ENCODE data around the gene LSM8.
A peak's percentile ranks its signal among the peaks of the same experiment; 100 is the strongest.

The LSM8 gene

GRCh38 chr7:118153551-118154177 is 30.3 kb upstream of the LSM8 start:
- peak; percentile 57; the same call in 2 of the 3 replicates for ATAC-seq
- no peak for TF ChIP-seq ZC3H10 (CRISPR knock-in tag; IDR thresholded peaks at IDR 0.05)
- no peak for TF ChIP-seq PPARA (CRISPR knock-in tag; IDR thresholded peaks at IDR 0.05; ENCODE audit: borderline replicate concordance)
- TF ChIP-seq OSR1 (CRISPR knock-in tag; IDR thresholded peaks at IDR 0.05) = no peak
- TF ChIP-seq, protein P1, sequence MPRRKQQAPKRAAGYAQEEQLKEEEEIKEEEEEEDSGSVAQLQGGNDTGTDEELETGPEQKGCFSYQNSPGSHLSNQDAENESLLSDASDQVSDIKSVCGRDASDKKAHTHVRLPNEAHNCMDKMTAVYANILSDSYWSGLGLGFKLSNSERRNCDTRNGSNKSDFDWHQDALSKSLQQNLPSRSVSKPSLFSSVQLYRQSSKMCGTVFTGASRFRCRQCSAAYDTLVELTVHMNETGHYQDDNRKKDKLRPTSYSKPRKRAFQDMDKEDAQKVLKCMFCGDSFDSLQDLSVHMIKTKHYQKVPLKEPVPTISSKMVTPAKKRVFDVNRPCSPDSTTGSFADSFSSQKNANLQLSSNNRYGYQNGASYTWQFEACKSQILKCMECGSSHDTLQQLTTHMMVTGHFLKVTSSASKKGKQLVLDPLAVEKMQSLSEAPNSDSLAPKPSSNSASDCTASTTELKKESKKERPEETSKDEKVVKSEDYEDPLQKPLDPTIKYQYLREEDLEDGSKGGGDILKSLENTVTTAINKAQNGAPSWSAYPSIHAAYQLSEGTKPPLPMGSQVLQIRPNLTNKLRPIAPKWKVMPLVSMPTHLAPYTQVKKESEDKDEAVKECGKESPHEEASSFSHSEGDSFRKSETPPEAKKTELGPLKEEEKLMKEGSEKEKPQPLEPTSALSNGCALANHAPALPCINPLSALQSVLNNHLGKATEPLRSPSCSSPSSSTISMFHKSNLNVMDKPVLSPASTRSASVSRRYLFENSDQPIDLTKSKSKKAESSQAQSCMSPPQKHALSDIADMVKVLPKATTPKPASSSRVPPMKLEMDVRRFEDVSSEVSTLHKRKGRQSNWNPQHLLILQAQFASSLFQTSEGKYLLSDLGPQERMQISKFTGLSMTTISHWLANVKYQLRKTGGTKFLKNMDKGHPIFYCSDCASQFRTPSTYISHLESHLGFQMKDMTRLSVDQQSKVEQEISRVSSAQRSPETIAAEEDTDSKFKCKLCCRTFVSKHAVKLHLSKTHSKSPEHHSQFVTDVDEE (CRISPR knock-in tag; IDR thresholded peaks at IDR 0.05) = no peak
- no peak for TF ChIP-seq TOX (CRISPR knock-in tag; IDR thresholded peaks at IDR 0.05; ENCODE audit: borderline replicate concordance)
- TF ChIP-seq PATZ1 (CRISPR knock-in tag; IDR thresholded peaks at IDR 0.05; ENCODE audit: borderline replicate concordance) = no peak
- no peak for TF ChIP-seq TCF4 (CRISPR knock-in tag; IDR thresholded peaks at IDR 0.05; ENCODE audit: borderline replicate concordance)
- TF ChIP-seq, protein P2, sequence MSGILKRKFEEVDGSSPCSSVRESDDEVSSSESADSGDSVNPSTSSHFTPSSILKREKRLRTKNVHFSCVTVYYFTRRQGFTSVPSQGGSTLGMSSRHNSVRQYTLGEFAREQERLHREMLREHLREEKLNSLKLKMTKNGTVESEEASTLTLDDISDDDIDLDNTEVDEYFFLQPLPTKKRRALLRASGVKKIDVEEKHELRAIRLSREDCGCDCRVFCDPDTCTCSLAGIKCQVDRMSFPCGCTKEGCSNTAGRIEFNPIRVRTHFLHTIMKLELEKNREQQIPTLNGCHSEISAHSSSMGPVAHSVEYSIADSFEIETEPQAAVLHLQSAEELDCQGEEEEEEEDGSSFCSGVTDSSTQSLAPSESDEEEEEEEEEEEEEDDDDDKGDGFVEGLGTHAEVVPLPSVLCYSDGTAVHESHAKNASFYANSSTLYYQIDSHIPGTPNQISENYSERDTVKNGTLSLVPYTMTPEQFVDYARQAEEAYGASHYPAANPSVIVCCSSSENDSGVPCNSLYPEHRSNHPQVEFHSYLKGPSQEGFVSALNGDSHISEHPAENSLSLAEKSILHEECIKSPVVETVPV (CRISPR knock-in tag; IDR thresholded peaks at IDR 0.05) = no peak
- TF ChIP-seq ZNF70 (CRISPR knock-in tag; IDR thresholded peaks at IDR 0.05) = no peak
- TF ChIP-seq ZNF565 (CRISPR knock-in tag; conservative IDR thresholded peaks at IDR 0.05; ENCODE audit: low read depth) = no peak
- no peak for TF ChIP-seq CSDC2 (CRISPR knock-in tag; IDR thresholded peaks at IDR 0.05)
- TF ChIP-seq GLIS3 (CRISPR knock-in tag; IDR thresholded peaks at IDR 0.05) = no peak

GRCh38 chr7:118158766-118159165 is 25.2 kb upstream of the LSM8 start:
- ATAC-seq = no peak
- TF ChIP-seq ARNTL (CRISPR knock-in tag; IDR thresholded peaks at IDR 0.05; ENCODE audit: borderline replicate concordance, low read depth) = no peak
- TF ChIP-seq ZFP3 (CRISPR knock-in tag; IDR thresholded peaks at IDR 0.05) = no peak

- peak; percentile 61 for ATAC-seq
- TF ChIP-seq ZC3H10 (CRISPR knock-in tag; IDR thresholded peaks at IDR 0.05) = no peak
Observed at GRCh38 chr7:118169146-118169545, 14.8 kb upstream of the LSM8 start.

DNA sequence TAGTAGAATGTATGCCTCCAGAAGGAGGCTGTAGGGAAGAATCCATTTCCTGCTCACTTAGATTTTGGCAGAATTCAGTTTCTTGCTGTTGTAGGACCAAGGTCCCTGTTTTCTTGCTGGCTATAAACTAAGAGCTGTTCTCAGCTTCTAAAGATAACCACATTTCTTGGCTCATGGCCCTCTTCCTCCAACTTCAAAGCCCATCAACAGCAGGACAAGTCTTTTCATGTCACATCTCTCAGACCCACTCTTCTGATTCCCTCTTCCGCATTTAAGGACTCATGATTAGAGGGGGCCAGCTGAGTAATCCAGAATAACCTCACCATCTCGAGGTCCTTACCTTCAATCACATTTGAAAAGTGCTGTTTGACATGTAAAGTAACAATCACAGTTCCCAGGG is 8.2 kb upstream of the LSM8 start:
- TF ChIP-seq, protein P3, sequence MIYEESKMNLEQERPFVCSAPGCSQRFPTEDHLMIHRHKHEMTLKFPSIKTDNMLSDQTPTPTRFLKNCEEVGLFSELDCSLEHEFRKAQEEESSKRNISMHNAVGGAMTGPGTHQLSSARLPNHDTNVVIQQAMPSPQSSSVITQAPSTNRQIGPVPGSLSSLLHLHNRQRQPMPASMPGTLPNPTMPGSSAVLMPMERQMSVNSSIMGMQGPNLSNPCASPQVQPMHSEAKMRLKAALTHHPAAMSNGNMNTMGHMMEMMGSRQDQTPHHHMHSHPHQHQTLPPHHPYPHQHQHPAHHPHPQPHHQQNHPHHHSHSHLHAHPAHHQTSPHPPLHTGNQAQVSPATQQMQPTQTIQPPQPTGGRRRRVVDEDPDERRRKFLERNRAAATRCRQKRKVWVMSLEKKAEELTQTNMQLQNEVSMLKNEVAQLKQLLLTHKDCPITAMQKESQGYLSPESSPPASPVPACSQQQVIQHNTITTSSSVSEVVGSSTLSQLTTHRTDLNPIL (CRISPR knock-in tag; IDR thresholded peaks at IDR 0.05; ENCODE audit: low read depth) = no peak
- TF ChIP-seq CSDC2 (CRISPR knock-in tag; IDR thresholded peaks at IDR 0.05) (no peak), ZFP3 (CRISPR knock-in tag; IDR thresholded peaks at IDR 0.05) (no peak), ZNF70 (CRISPR knock-in tag; IDR thresholded peaks at IDR 0.05) (no peak), ISL1 (CRISPR knock-in tag; IDR thresholded peaks at IDR 0.05) (no peak), SNAI2 (CRISPR knock-in tag; IDR thresholded peaks at IDR 0.05) (no peak), TOX (CRISPR knock-in tag; IDR thresholded peaks at IDR 0.05; ENCODE audit: borderline replicate concordance) (no peak), POU6F1 (CRISPR knock-in tag; IDR thresholded peaks at IDR 0.05; ENCODE audit: borderline replicate concordance, low read depth) (no peak), OSR1 (CRISPR knock-in tag; IDR thresholded peaks at IDR 0.05) (no peak), ZNF8 (CRISPR knock-in tag; IDR thresholded peaks at IDR 0.05) (no peak), ZNF565 (CRISPR knock-in tag; conservative IDR thresholded peaks at IDR 0.05; ENCODE audit: low read depth) (no peak), TCF4 (CRISPR knock-in tag; IDR thresholded peaks at IDR 0.05; ENCODE audit: borderline replicate concordance) (no peak), RARB (CRISPR knock-in tag; IDR thresholded peaks at IDR 0.05) (no peak)
- TF ChIP-seq, protein P1 (CRISPR knock-in tag; IDR thresholded peaks at IDR 0.05) = no peak
- no peak for ATAC-seq
